AG09309 (cell line): ENCODE results near the gene ATAT1.

Experiments used
- DNase-seq: peaks from one replicate; pipeline ENCODE4 v3.0.0-alpha.2; 2010; ENCODE audit warnings: low read depth
- H3K4me3 ChIP-seq: 2 replicates; pipeline ENCODE4 v1.5.1; 2011; ENCODE audit warnings: mild to moderate bottlenecking, low read depth, low read length, moderate library complexity; ENCODE audit not compliant: control insufficient read depth
- CTCF ChIP-seq: IDR thresholded peaks from 2 replicates; pipeline ENCODE4 v1.5.1; 2011; ENCODE audit warnings: mild to moderate bottlenecking, low read depth, low read length, inconsistent platforms; ENCODE audit not compliant: insufficient read depth, control insufficient read depth; ENCODE audit errors: missing control alignments

Gene ATAT1

DNA sequence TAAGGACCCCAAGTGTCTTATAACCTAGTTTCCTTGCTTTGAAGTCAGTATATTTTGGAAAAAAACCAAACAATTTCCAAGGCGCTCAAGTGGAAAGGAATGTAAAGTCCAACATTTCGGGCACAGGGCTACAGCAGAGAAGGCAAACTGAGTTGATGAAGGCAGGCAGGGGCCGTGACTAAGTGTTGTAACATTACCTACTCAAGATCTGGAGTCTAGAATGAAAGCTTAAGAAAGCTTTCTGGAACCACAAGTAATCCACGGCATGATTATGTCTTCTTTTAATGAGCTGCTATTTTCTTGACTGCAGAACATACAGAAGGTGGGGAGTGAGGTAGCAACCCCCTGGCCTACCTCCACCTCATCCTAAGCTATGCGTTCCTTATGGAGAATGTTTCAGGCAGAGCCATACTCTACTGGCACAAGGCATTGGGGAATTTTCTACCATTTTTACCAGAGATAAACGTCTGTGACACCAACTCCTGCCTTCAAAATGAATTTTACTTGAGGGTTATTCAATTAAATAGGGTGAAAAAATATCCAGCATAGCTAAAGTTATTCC, 13.9 kb upstream of the ATAT1 start:
- no peak for DNase-seq

DNA sequence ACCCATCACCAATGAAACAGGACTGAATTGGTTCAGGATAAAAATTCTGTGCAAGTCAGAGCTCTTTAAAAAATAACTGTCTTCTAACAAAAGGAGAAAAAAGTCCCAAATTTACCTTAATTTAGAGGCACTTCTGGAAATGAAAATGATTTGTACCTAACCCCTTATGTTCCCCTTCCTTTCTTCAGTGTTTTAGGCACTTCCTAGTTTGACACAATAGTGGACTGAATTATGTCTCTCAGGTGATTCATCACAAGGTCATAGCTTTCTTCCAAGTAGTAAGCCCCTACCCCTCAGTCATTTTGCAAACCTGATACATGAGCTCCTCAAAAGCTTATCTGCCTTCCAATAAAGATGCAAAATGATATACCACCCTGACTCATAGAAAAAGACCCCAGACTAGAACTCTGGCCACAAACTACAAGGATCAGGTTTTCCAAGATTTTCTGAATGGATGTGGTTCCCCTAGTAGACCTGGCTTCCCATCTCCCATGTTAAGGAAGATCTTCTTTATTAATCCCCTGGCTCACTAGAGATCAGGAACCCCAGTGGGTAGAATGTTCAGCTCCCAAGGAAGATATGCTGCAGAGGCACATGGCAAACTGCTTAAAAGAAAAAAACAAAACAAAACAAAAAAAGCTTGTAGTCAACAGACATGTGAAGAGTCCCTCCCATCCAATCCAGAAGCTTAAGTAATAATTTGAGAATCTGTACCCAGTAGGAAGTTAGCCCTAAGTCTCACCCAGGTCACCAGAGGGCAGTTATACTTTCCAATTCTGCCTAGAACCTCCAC, 13.2 kb upstream of the ATAT1 start:
- no peak for DNase-seq
- TF ChIP-seq CTCF: no peak
- no peak overlapping the region for H3K4me3 ChIP-seq

More for the DNA sequence above, 13.9 kb upstream of the ATAT1 start:
- no peak overlapping the region for H3K4me3 ChIP-seq
- TF ChIP-seq CTCF: no peak

GRCh38 chr6:30614044-30614842, 12.4 kb upstream of the ATAT1 start:
- DNase-seq: no peak
- H3K4me3 ChIP-seq: peak overlapping the region; percentile 22
- TF ChIP-seq CTCF: no peak

DNA sequence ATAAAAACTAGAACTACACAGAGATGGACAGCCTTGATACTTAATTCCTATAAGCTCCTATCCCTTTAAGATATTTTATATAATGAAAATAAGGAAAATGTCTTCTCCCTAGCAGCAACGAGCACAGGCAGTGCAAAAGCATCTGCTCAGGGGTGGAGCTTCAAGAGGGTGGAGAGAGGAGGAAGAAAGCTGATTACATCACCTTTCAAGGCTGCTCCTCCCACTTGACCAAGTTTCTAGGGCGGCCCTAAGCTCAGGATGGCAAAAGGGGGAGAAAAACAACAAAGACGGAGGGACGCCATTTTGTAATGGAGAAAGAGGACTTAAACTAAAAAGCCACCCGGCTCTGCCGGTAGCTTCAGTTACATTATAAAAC, 11.8 kb upstream of the ATAT1 start:
- peak; percentile 94 for DNase-seq
- TF ChIP-seq CTCF: no peak
- H3K4me3 ChIP-seq: peak overlapping the region; percentile 95; the same call in 1 of the 2 replicates

DNA sequence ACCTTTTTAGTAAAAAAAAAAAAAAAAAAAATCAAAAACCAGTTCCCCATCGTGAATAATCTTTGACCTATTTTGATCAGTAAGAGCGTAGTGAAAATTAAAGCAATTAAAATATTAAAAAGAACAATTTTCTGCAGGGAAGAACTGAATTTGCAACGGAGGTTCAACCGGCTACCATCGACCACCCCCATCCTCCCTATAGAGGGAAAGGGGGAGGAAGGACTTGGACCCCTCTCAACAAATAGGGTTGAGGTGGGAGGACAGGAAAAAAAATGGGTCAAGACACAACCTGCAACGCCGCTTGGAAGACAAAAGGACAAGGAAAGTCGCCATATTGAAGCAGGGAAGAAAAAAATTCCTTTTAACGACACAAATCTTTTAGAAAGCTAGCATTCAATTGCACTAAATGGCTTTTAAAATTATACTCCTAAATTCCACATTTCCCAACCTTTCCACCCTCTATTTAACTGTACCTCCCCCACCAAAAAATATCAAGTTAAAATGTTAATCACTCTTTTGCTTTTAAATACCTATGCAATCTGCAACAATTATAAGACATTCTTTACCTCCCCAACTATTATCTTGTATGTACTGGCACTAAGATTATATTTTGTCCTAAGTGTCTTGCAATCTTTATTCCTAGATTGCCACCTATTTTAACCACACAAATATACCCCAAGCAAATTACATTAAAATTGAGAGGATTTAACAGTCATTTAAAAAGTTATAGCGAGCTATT, 11.3 kb upstream of the ATAT1 start:
- peak; percentile 62 for DNase-seq
- no peak for TF ChIP-seq CTCF

More for the DNA sequence above, 11.3 kb upstream of the ATAT1 start:
- peak overlapping the region; percentile 95 for H3K4me3 ChIP-seq
